Measurements from ENCODE around the gene CIT.
"Not testable (repeated sequence)": the region's sequence is repeated elsewhere in the genome, so short reads cannot be mapped to it uniquely, and the experiment has no call there.

GRCh38 chr12:119657001-119657400 lies 220.1 kb downstream of the CIT start:
- TF ChIP-seq CTCF (IDR thresholded peaks at IDR 0.05); ZFX (IDR thresholded peaks at IDR 0.05; ENCODE audit: borderline replicate concordance): not testable (repeated sequence)

Data from 22Rv1 (cell line).